ENCODE data around the gene GPSM1.

Gene GPSM1, protein sequence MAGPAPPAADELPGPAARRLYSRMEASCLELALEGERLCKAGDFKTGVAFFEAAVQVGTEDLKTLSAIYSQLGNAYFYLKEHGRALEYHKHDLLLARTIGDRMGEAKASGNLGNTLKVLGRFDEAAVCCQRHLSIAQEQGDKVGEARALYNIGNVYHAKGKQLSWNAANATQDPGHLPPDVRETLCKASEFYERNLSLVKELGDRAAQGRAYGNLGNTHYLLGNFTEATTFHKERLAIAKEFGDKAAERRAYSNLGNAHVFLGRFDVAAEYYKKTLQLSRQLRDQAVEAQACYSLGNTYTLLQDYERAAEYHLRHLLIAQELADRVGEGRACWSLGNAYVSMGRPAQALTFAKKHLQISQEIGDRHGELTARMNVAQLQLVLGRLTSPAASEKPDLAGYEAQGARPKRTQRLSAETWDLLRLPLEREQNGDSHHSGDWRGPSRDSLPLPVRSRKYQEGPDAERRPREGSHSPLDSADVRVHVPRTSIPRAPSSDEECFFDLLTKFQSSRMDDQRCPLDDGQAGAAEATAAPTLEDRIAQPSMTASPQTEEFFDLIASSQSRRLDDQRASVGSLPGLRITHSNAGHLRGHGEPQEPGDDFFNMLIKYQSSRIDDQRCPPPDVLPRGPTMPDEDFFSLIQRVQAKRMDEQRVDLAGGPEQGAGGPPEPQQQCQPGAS

DNA sequence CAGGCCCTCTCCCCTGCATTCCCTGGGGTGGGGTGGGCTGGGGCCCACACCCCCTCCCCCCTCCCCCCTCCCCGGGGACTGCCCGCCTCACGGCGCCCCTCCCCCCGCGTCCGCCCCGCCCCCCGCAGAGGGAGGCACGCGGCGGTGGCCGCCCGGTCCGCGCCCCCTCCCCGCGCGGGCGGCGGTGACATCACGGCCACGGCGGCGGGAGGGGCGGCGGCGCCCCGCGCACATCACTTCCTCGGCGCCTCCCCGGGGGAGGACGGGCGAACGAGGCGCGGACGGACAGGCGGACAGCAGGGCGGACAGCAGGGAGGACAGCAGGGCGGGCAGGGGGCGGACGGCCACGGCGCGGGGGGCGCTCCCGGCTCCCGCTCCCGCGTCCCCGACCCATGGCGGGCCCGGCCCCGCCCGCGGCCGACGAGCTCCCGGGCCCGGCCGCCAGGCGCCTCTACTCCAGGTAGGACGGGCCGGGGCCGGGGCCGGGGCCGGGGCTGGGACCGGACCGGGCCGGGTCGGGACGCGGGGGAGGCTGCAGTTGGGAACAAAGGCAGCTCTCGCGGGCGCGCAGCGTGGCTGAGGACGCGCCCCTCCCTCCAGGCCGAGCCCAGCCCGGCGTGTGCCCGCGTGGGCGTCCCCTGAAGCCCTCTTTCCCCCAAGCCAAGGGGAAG, at the start of gene GPSM1:
Gene GPSM1 (plus strand): TSS at position 236 of the 671 bp plus-strand sequence. CDS start 157 bp downstream, at position 393.
- no peak for DNase-seq

DNA sequence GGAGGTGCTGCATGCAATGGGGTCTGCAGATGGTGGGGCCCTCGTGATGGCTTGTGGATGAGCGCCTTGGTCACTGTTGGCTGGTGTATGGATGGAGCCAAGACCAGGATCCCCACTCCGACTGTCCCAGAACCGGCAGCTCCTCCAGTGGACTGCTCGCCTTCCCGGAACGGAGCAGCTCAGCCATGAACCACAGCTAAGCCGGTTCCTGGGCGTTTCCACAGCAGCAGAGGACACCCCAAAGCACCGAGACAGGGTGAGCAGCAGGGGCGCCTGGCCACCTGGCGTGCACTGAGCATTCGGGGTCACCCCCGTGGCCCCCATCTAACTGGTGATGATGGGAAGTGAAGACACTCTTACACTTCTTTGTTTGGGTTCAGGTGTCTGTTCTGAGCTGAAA, 49.6 kb upstream of the GPSM1 start:
- no peak for DNase-seq

DNA sequence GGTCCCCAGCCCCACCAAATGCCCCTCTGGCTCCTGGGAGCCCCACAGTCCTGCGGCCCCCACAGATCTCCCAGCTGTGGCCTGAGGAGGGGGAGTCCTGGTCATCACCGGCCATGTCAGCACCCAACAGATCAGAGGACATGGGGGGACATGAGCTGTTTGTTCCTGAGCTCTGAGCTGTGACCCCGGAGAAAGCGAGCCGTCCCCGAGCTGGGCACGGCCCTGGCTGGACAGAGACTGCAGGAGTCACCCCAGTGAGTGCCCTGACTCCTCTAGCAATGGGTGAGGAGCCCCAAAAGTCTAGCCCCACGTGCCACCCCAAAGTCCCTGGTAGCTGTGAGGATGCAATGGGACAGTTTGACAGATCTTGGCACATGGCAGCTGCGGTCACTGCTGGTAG, 49.1 kb upstream of the GPSM1 start:
- DNase-seq = no peak

DNA sequence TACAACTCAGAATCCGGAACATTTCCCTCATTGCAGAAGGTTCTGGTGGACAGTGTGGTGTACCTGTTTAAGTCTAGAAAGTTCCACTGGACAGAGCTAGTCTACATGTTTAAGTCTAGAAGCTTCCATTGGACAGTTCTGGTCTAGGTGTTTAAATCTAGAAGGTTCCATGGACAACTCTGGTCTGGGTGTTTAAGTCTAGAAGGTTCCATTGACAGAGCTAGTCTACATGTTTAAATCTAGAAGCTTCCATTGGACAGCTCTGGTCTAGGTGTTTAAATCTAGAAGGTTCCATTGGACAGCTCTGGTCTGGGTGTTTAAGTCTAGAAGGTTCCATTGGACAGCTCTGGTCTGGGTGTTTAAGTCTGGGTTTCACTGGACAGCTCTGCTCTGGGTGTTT, 48.4 kb upstream of the GPSM1 start:
- no peak for DNase-seq

DNA sequence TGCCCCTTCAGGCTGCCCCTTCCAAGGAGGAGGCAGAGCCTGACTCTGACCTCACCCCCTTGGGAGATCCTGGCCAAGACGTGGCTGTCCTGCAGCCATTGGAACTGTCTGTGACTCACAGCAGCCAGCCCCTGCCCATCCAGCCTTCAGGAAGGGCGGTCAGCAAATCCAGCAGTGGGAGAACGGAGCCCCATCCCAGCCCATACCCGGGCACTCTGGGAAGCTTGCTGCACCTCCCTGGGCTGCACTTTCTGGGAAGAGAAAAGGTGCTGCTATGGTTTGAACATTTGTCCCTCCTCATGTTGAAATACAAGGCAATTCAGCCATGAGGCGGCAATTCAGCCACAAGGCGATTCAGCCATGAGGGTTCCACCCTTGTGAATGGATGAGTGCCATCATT, 47.9 kb upstream of the GPSM1 start:
- DNase-seq = no peak

DNA sequence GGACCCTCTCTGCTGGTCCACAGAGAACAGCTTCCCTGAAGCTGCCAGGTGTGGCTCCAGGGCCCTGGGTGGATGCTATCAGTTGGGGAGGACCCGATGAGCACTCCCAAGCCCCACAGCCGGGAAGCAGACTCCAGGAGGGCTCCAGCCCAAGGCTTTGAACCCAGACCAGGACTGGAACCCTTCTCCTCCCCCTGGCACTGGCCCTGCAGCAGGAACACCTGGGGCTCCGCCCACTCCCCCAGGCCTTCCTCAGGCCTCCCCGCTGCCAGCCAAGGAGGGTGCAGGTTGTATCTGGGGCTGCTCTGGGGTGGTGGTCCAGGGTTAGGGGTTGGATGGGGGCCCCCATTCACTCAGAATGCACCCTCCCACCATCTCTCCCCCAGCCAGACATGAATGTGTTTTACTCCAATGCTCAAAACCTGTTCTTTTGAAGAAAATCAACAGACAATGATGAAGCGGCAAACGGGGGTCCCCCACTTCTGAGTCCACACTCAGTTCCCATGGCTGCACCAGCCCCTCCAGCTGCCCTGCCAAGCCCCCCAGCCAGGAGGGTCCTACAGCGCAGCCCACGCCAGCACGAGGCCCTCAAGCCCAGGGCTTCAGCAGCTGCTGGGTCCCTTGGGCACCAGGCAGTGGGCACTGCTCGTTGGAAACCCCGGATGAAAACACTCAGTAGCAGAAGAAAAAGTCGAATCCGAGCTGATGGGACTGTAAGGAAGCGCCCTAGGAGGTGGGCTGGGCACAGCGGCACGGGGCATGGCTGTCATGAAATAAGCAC, 46.6 kb upstream of the GPSM1 start:
- no peak for DNase-seq

DNA sequence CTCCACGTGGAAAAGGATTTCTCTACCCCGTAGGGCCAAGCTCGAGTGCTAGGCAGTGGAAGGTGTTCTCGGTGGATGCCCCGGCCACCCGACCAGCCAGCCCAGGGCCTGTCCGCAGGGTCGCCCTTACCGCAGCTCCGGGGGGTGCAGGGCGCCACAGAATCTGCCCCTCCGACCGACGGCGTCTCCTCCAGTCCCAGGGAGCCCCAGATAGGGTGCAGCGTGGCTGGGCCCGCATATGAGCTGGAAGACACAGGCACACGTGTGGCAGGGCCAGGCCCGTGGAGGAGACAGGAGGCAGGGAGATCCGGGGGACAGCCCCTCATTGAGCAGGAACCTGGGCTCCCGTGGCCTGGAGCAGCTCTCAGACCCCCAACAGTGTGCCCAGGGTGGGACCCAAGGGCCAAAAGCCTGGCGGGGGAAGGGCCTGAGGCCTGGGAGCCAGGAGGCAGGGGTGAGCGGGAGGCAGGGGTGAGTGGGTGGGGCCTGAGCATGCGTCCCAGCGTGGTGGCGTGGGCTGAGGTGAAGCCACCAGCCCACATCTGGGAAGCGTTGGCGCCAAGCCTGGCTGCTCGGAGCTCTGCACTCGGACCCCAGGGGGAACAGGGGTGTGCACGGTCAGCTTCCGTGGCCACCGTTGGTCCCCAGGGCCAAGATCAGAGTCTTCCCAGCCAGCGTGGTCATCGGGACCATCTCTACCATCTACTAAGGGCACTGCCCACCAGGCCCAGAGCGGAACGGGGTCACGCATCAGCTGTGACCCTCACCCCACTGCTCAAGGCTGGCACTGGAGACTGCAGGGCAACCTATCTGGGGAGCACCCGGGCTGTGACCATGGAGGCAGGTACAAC, 45.7 kb upstream of the GPSM1 start:
- DNase-seq = no peak

DNA sequence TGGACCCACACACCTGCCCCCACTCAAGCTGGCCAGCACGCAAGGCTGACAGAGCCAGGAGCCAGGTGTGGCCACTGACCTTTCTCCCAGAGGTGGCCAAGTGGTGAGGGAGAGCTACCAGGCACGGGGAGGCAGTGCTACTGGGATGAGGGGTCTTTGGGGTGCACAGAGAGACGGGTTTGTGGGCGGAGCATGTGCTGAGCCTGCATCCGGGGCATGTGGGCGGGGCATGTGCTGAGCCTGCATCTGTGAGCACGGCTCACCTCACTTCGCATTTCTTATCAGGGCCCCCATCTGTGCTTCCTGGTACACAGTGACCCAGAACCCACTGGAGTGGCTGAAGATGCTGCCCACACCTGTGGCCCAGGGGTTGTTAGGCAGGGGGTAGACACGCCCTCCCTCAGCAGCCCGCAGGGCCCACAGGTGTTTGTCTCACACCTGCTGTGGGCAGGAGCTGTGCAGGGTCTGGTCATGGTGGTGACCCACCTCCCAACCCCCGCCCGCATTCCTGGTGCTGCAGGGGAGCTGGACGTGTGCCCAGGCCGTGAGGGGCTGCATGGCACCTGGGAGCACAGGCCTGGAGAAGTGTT, 45.0 kb upstream of the GPSM1 start:
- no peak for DNase-seq

DNA sequence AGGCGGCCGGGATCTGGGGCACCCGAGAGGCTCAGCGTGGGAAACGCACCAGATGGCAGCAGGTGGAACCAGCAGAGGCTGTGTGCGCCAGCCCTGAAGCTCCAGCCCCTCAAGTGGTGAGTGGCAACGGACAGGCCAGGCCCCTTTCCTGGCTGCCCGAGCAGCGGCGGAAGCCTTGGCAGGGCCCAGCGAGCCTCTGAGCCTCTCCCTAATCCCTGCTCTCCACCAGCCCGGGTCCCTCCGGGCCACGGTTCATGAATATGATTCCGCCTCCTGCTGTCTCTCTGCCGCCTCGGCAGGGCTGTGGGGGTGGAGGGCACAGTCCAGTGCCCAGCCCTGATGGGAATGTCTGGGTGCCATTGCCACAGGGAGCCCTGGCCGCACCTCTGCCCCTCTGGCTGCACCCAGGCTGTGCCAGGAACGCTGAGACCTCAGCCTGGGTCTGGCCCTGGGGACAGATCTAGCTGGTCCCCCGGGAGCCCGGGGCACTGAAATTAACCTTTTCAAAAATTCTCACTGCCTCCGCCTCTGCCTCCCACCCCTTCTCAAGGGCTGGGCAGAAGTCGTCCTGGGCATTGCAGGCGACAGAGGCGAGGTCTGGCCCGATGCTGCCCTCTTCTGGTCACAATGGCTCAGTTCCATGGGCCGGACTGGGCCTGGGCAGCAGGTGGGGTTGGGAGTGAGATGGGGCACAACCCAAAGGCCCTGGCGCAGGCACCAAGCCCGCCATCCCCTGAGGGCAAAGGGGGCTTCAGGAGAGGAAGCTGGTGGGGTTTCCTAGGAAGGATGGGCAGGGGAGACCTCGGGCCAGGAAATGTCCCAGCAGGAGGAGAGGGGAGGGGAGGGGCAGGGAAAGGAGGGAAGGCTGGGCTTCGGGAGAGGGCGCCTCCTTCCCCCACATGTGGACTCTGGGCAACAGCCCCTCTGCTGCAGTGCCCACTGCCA, 43.8 kb upstream of the GPSM1 start:
- peak; percentile 57 for DNase-seq

DNA sequence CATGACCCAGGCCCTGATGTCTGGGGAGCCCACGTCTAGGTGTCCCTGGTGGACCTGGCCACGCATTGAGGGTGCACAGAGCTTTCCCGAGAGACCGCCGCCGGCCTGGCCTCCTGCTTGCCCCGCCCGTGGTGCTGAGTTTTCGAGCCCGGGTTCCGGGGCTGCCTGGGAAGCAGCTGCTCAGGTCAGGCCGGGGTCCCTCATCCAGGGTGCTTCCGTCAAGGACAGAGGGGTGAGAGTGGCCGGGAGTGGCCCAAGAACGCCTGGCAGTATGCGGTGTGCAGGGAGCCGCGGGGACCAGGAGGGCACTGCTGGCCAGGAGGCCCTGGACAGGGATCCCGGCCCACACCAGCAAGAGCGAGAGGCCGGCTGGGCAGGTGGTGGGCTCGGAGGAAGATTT, 43.0 kb upstream of the GPSM1 start:
- DNase-seq = no peak

DNA sequence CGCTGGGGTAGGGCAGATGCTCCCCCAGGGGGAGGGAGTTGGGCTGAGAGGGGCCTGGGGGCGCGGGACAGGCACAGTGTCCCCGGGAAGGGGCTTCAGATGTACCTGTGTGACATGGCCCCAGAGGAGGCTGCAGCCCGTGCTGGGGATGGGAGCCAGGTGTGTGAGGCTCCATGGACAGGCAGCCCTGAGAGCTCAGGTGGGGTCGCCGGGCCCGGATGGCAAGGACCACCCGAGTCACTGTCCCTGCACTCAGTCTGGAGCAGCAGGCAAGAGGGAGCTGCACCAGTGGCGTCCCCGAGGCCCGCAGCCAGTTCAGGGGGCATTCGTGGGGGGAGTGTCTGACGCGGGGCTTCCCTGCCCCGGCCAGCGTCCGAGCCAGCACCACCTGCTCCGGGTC, 42.4 kb upstream of the GPSM1 start:
- no peak for DNase-seq

DNA sequence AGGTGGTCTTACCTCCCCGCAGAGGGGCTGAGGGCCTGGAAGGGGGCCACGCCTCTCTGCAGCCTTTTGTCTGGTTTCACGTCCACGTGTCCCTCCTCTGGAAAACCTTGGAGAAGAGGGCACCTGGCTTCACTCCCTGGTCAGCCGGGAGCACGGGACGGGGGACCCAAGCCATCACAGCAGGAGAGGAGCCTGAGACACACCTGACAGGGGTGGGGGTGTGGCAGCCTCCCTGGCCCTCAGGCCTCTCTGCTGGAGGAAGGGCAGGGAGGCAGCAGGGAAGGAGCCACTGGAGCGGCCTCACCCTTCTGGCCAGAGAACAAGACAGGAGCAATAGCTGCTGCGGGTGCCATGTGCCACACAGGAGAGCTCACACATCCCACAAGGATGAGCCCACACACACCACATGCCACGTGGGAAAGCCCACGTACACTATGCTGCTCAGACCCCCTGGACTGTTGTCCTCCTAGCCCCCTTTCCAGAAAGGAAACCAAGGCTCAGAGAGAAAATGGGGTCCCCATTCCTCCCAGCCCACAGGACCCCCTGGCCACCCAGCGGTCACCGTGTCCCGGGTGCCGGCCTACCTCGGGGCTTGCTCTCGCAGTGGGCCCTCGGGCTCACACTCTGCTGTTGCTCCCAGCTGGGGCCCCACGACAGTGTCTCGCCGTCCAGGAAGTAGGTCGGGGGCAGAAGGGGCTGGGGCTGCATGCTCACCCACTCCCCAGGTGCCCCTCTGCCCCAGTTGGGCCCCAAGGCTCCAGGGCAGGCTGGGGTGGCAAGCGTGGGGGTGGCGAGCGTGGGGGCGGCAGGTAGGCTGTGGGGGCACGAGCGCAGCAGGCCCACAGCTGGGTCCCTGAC, 41.6 kb upstream of the GPSM1 start:
- no peak for DNase-seq

DNA sequence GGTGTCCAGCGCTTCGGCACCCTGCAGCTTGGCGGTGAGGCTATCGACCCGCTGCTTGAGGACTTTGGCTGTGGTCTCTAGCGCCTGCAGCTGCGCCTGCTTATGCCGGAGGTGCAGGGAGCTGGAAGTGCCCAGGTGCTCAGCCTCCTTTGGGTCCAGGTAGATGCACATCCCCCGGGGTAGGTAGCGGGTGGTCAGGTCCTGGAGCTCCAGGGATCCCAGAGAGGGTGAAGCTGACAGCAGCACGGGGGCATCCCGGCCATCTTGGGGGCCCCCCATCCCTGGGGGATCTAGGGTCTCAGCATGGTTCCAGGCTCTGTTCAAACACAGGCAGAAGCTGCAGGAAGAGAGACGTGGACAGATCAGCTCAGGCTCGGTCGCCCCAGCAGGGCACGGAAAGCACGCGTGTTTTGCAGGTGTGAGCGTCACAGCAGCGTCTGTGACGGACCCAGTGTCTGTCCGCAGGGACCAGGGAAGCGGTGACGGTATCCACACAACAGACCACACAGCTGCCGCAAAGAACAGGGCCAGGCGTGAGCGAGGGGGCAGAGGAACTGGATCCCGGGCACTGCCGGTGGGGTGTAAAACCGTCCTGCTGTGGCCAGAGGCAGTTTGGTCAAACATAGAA, 40.9 kb upstream of the GPSM1 start:
- DNase-seq = no peak

DNA sequence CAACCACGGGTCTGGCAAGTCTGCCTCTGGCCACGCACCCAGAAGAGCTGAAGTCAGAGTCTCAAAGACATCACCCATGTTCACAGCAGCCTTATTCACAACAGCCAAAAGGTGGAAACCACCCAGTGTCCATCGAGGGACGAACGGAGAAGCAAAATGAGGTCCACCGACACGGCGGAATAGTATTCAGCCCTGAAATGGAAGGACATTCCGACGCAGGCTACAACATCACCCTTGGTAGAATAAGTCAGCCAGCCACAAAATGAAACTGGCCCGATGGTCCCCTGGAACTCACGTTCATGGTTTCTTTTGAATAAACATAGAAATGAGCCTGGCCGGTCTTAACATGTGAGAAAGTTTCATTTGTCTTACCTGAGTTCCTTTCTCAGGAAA, 40.4 kb upstream of the GPSM1 start:
- no peak for DNase-seq

DNA sequence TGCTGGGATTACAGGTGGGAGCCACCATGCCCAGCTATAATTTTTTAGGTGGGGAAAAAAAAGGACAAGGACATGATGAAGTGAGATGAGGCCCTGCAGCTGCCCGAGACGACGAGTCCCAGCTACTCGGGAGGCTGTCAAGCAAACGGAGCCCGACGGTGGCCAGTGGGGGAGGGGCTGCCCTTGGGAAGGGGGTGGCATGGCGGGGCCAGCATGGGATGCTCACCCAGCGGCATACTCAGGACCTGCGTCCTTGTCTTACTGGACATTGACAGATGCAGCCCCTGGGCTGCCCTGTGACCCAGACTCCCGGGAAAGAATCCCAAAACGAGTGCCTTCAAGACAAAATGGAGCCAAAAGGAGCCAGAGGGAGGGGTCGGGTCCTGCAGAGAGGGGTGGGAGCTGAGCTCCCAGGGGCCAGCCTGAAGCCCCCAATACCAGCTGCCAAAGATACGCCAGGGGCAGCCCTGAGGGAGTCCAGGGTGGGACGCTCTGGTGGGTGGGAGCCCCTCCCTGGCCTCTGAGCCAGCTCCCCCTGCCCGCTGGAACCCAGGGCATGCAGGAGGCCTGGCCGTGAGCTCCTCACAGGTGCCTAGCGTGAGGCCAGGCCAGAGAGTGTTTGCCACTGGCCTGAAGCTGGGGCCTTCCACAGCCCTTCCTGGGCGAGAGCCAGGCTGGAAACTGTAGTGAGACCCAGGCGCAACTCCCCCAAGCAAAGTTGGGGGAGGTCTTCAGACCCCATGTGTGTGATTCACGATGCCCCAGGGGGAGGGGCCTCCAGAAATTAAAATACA, 39.2 kb upstream of the GPSM1 start:
- no peak for DNase-seq

DNA sequence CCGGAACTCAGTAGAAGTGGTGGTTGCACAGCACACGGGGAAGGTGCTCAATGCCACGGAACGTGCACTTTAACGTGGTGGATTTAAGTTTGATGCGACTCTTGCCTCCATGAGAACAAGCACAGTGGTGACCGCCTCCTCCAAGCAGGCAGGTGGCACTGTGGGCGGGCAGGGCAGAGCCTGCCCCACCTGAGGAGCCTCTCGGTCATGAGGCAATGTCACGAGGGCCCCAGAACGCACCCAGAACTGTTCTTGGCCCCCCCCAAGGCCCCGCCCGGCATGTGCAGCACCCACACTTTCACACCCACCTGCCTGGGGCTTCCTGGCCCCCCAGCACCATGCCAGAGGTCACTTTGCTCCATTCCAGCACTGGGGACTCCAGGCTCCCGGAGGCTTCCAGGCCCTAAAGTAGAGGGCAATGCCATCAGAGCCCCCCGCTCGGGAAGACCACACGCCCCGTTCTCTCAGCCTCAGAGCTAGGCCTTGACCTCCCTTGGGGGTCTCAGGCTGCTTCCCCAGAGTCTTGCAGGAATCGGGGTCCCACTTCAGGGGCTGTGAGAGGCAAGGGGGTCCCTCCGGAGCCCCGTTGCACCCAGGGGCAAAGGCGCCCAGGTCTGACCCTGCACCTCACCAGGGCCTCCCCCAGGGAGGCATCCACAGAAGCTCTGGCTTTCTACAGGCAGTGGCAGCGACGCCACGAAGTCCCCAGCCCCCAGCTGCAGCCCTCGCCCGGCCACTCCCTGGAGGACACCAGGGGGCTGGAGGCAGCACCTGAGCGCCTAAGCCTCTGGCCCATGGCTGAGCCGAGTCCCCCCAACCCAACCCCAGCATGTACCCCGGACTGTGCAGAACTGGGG, 37.5 kb upstream of the GPSM1 start:
- no peak for DNase-seq

DNA sequence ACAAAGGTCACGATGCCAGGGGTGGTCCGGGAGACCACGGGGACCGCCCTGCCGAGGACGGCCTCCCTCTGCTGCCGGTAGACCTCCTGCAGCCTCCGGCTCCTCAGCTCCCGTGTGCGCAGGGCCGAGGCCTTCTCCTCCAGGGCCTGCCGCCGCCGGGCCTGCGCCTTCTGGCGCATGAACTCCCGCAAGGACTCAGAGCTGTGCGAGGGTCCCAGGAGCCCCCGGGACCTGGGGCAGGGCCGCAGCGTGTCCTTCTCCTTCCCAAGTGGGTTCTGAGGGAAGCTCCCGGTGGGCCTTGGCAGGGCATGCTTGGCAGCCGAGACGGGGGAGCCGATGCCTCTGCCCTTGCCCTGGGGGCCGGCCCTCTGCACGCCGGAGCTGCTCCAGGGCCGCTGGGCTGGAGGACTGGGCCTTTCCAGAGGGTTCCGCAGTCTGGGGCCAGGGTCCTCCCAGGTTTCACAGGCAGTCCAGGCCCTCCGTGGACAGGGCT, 36.8 kb upstream of the GPSM1 start:
- DNase-seq = no peak

All from DMS 273 treated with DMSO at 0.1 percent for 48 hours (cell line).